Endometrial microvascular endothelial cells (primary cell): ENCODE measurements around the gene GPR107. TPM values are rescaled to one million over a fixed set of nuclear protein-coding genes. Genes with fewer than 3 reads are reported as not detected.
"Not testable (repeated sequence)": the region's sequence is repeated elsewhere in the genome, so short reads cannot be mapped to it uniquely, and the experiment has no call there.

Source experiments
- in situ Hi-C: cut with HindIII; loops from 2 replicates; pipeline ENCODE4 v1.10.0; 2017; ENCODE audit warnings: low sequenced_read_pairs, low pct_unique_long_range_greater_than_20kb; ENCODE audit errors: inconsistent ontology term
- total RNA-seq: library from RNA; depleted of rRNA; stranded (reverse); fragments of >200 nt; gene quantifications from one replicate; pipeline ENCODE4 v1.2.3, GENCODE V29; 2015; ENCODE audit errors: inconsistent ontology term

GPR107 gene
- total RNA-seq = 21.6 TPM

GRCh38 chr9:130053504-130054324 is at the start of gene GPR107:
Gene GPR107, plus strand, starts transcription at chr9:130053906. Its CDS starts 27 bp downstream, at chr9:130053933.
- in situ Hi-C loops = no loop called here

DNA sequence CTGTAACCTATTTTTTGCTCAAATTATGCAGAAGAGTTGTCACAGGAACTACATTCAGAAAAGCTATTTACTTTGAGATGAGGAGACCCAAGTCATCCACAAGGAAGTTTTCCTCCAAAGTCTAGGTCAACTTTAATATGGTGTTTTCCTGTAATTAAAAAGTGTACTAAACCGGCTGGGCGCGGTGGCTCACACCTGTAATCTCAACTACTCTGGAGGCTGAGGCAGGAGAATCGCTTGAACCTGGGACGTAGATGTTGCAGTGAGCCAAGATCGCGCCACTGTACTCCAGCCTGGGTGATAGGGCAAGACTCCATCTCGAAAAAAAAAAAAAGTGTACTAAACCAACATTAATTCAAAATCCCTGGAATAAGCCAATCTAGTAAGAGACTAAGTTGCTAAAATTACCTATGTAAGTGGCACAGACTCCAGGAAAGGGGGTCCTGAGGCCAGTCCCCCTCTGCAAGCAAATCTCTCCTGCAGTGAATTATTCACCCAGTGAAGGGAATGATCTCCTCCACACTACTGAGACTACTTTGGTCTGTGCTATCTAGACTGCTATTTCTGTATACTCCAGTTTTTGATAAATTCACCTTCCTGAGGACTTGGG is 49.7 kb upstream of the GPR107 start:
- in situ Hi-C loops = no loop called here

GRCh38 chr9:130006952-130007351 is 46.8 kb upstream of the GPR107 start:
- in situ Hi-C loops = not testable (repeated sequence)

DNA sequence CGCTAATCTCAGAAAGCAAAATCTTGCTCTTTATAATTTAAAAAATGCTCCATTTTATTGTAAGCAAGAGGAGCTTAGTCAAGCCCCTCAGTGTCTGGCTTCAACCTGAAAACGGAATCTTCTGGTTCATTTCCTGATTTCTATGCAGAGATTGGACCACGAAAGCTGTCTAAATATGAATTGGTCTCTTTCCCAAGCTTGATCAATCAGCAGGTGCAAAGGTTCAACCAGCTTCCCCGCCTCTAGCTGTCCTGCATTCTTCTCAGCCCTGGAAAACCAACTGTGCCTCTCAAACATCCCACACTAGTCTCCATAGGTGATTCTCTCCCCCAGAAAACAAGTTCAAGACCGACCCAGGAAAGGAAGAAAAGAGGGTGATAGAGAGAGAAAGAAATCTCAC is 45.2 kb upstream of the GPR107 start:
- in situ Hi-C loops = no loop called here

- in situ Hi-C loops = not testable (repeated sequence)
Observed at GRCh38 chr9:130009546-130009945, 44.2 kb upstream of the GPR107 start.

- in situ Hi-C loops = no loop called here
Observed at GRCh38 chr9:130010151-130010988, 43.3 kb upstream of the GPR107 start.

DNA sequence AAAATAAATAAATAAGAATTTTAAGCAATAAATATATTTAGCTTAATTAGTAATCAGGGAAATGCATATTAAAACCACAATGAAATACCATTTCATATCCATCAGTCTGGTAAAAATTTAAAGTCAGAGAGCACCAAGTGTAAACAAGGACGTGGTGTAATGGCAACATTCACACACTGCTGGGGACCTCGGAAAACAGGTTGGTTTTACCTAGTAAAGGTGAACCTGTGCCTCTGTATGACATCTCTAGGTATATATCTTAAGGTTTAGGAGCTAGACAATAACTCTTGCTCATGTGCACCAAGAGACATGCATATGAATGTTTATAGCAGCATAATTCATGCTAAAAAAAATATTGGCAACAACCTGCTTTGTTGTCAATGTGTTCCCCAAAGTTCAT is 40.4 kb upstream of the GPR107 start:
- in situ Hi-C loops = no loop called here

DNA sequence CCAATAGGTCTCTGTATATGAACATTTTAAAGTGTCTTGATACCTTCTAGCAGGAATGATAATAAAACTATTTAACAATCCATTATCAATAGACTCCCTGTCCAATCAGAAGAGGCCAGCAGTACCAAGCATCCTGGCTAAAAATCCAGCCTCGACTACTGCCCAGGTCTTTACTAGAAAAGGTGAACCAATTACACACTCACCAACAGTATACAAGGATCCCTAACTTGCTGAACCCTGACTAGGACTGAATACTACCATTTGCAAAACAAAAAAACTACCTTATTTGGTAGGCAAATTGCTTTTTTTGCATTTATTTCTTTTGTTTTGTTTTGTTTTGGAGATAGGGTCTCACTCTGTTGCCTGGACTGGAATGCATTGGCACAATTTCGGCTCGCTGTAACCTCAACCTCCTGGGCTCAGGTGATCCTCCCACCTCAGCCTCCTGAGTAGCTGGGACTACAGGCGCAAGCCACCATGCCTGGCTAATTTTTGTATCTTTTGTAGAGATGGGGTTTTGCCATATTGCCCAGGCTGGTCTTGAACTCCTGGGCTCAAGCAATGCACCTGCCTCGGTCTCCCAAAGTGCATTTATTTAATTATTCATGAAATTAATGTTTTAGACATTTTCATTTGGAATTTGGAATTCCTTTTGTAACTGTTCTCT is 38.2 kb upstream of the GPR107 start:
- in situ Hi-C loops = no loop called here

DNA sequence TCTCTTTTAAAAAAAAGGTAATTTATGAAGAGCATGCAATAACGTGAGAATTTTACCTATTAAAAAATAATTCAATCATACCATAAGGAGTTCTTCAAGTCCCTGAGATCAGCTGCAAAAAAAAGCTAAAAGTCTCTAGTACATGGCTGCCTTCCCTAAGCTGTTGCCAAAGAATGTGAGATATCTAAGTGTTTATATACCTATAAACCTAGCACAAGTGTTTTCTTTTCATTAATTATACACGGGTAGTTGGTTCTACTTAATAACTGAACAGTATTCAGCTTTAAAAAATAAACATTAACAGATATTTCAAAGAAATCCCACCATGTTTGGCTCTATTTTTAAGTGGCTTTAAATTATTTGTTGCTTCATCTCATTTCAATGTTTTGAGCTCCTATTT is 36.6 kb upstream of the GPR107 start:
- in situ Hi-C loops = no loop called here

DNA sequence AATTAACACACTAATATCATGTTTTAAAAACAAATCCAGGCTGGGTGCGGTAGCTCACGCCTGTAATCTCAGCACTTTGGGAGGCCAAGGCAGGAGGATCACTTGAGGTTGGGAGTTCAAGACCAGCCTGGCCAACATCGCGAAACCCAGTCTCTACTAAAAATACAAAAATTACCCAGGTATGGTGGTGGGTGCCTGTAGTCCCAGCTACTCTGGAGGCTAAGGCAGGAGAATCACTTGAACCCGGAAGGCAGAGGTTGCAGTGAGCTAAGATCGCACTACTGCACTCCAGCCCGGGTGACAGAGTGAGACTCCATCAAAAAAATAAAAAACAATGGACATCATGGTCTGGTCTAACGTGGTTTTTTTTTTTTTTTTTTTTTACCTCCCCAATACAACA is 36.2 kb upstream of the GPR107 start:
- in situ Hi-C loops = not testable (repeated sequence)

- in situ Hi-C loops = no loop called here
Observed at GRCh38 chr9:130018265-130018664, 35.4 kb upstream of the GPR107 start.

- in situ Hi-C loops = no loop called here
Observed at GRCh38 chr9:130020618-130021017, 33.1 kb upstream of the GPR107 start.

DNA sequence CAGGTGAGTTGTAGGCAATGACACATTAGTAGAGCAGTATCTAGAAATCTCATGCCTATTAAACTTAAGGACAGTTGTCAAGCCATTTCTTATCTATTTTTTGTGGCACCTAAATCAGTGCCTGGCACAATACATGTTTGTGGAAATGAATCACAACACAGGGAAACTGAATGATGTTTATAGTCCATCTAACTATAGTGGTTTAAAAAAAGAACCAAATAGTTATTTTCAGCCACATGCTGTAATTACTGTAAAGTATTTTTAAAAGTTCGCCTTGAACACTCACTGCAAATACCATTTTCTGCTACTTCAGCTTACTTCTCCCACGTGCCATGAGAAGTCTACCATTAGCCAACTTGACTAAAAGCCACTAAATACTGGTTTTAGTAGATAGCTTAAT is 32.6 kb upstream of the GPR107 start:
- in situ Hi-C loops = no loop called here

DNA sequence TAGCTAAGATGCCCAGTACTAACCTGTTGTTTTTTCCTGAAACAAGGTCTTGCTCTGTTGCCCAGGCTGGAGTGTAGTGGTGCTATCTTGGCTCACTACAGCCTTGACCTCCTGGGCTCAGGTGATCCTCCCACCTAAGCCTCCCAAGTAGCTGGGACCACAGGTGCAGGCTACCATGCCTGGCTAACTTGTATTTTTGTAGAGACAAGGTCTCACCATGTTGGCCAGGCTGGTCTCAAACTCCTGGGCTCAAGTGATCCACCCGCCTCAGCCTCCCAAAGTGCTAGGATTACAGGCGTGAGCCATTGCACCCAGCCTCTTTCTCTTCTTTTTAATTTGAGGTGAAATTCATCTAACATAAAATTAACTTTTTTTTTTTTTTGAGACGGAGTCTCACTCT is 31.9 kb upstream of the GPR107 start:
- in situ Hi-C loops = not testable (repeated sequence)

- in situ Hi-C loops = no loop called here
Observed at GRCh38 chr9:130022566-130023143, 31.1 kb upstream of the GPR107 start.

DNA sequence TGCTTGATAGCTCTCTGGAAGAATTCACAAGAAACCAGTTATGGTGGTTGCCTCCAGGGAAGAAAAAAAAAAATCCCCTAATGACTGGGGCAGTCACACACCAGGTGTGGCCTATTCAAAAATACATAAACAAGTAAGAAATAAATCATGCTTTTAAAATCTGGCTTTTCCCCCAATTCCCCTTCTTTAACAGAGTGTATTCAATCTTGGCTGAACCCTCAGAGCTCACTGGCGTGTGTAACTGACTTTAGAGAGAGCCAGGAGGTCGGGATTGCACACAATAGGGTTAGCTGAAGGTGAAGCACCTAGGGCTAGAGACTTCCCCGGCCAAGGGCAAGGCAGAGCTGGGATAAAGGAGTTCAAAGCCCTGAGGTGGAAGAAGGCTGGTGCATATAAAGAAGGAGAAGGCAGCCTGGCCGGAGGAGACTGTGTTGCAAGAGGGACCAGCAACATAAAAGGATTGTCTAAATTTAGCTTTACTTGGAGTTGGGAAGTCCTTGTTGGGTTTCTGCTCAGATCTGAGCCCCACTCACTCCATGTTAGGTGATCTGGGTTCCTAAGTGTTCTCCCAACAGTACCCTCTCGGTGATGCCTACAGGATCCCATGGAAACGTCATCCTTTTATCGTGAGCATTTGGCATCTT is 30.4 kb upstream of the GPR107 start:
- in situ Hi-C loops = no loop called here

DNA sequence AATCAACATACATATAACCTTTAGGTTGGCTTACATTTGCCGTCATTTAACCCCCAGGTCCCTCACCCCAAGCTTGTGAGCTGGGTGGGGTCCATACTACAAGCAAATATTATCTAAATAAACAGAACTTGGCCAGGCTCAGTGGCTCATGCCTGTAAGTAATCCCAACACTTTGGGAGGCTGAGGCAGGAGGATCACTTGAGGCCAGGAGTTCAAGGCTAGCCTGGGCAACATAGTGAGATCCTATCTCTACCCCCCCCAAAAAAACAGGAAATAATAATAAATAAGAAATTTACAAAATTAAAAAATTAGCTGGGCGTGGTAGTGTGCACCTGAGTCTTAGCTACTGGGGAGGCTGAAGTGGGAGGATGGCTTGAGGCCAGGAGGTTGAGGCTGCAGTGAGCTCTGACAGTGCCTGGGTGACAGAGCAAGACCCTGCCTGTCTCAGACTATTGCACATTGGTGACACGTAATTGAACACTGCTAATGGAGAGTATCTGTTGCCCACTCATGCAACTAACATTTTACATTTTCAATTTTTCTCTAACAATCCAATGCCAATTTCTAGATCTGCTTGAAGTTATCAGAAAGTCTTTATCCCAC is 29.6 kb upstream of the GPR107 start:
- in situ Hi-C loops = no loop called here

- in situ Hi-C loops = no loop called here
Observed at GRCh38 chr9:130024597-130024994, 29.1 kb upstream of the GPR107 start.
